BE2C (cell line): ENCODE results near the gene GLIS1.

ENCODE experiments used
- DNase-seq: peaks from one replicate; pipeline ENCODE4 v3.0.0-alpha.2; 2020
- H3K27me3 ChIP-seq: fragments of 250-450 bp; sonication (Bioruptor Pico); 2 replicates; pipeline ENCODE4 v1.5.1; 2020; ENCODE audit warnings: mild to moderate bottlenecking
- H3K36me3 ChIP-seq: fragments of 250-450 bp; sonication (Bioruptor Pico); 2 replicates; pipeline ENCODE4 v1.5.1; 2020; ENCODE audit warnings: mild to moderate bottlenecking
- H3K4me1 ChIP-seq: fragments of 250-450 bp; sonication (Bioruptor Pico); 2 replicates; pipeline ENCODE4 v1.5.1; 2020
- H3K4me3 ChIP-seq: 2 replicates; pipeline ENCODE4 v1.5.1; 2011; ENCODE audit warnings: low read depth, low read length
- H3K9me3 ChIP-seq: fragments of 250-450 bp; sonication (Bioruptor Pico); 2 replicates; pipeline ENCODE4 v1.5.1; 2020
- CTCF ChIP-seq: IDR thresholded peaks from 2 replicates; pipeline ENCODE4 v1.5.1; 2012; ENCODE audit warnings: mild to moderate bottlenecking, low read depth, low read length

The GLIS1 gene

GRCh38 chr1:53727461-53728092 is 11.4 kb downstream of the GLIS1 start:
- Histone ChIP-seq H3K27me3 (no peaks in the 10 kb centered on the region), H3K4me1 (no peaks in the 10 kb centered on the region), H3K4me3 (no peak overlapping the region)

GRCh38 chr1:53726009-53726600 is 12.9 kb downstream of the GLIS1 start:
- Histone ChIP-seq H3K36me3 (no peaks in the 10 kb centered on the region), H3K4me1 (no peaks in the 10 kb centered on the region), H3K4me3 (no peak overlapping the region), H3K9me3 (no peaks in the 10 kb centered on the region), H3K27me3 (no peaks in the 10 kb centered on the region)
- DNase-seq: no peak
- no peak for TF ChIP-seq CTCF

More at GRCh38 chr1:53727461-53728092, 11.4 kb downstream of the GLIS1 start:
- DNase-seq: no peak
- Histone ChIP-seq H3K36me3 (no peaks in the 10 kb centered on the region), H3K9me3 (no peaks in the 10 kb centered on the region)
- no peak for TF ChIP-seq CTCF

- peak; percentile 43 for TF ChIP-seq CTCF
Measured at GRCh38 chr1:53725238-53725689, 13.7 kb downstream of the GLIS1 start.

GRCh38 chr1:53722025-53722424 is 16.9 kb downstream of the GLIS1 start:
- no peaks in the 10 kb centered on the region for H3K27me3 ChIP-seq
- no peaks in the 10 kb centered on the region for H3K9me3 ChIP-seq
- TF ChIP-seq CTCF: no peak
- H3K36me3 ChIP-seq: no peaks in the 10 kb centered on the region
- no peak overlapping the region for H3K4me3 ChIP-seq
- H3K4me1 ChIP-seq: no peaks in the 10 kb centered on the region
- DNase-seq: no peak

More at GRCh38 chr1:53725238-53725689, 13.7 kb downstream of the GLIS1 start:
- H3K36me3 ChIP-seq: no peaks in the 10 kb centered on the region
- no peak overlapping the region for H3K4me3 ChIP-seq
- H3K4me1 ChIP-seq: no peaks in the 10 kb centered on the region
- H3K9me3 ChIP-seq: no peaks in the 10 kb centered on the region
- no peaks in the 10 kb centered on the region for H3K27me3 ChIP-seq
- peak; percentile 54 for DNase-seq

GRCh38 chr1:53721088-53721487 is 17.9 kb downstream of the GLIS1 start:
- H3K36me3 ChIP-seq: no peaks in the 10 kb centered on the region
- H3K4me3 ChIP-seq: no peak overlapping the region
- TF ChIP-seq CTCF: no peak
- H3K4me1 ChIP-seq: no peaks in the 10 kb centered on the region
- no peaks in the 10 kb centered on the region for H3K27me3 ChIP-seq
- DNase-seq: no peak
- H3K9me3 ChIP-seq: no peaks in the 10 kb centered on the region

- Histone ChIP-seq H3K27me3 (no peaks in the 10 kb centered on the region), H3K36me3 (no peaks in the 10 kb centered on the region), H3K4me1 (no peaks in the 10 kb centered on the region), H3K4me3 (no peak overlapping the region), H3K9me3 (no peaks in the 10 kb centered on the region)
- no peak for TF ChIP-seq CTCF
- DNase-seq: no peak
Measured at GRCh38 chr1:53719469-53719868, 19.5 kb downstream of the GLIS1 start.
